Karpas-422 (cell line): ENCODE results near the gene L3MBTL1. TPM values are rescaled to one million over a fixed set of nuclear protein-coding genes. Genes with fewer than 3 reads are reported as not detected.

Experiments
- DNase-seq: peaks from one replicate; pipeline ENCODE4 v3.0.0-alpha.2; 2015
- H2AFZ ChIP-seq: fragments of 200-600 bp; sonication (generic); 2 replicates; pipeline ENCODE4 v1.6.1; 2014; ENCODE audit warnings: antibody characterized with exemption, low read length, mixed read lengths
- H3K27ac ChIP-seq: fragments of 200-600 bp; sonication (generic); 2 replicates; pipeline ENCODE4 v1.5.1; 2014; ENCODE audit warnings: mild to moderate bottlenecking, low read length, moderate library complexity
- H3K27me3 ChIP-seq: fragments of 200-600 bp; sonication (generic); 2 replicates; pipeline ENCODE4 v1.6.1; 2014; ENCODE audit warnings: low read length, mixed read lengths
- H3K36me3 ChIP-seq: fragments of 200-600 bp; sonication (generic); 2 replicates; pipeline ENCODE4 v1.6.1; 2014; ENCODE audit warnings: low read length, mixed read lengths; ENCODE audit not compliant: insufficient read depth
- H3K4me1 ChIP-seq: fragments of 200-600 bp; sonication (generic); 2 replicates; pipeline ENCODE4 v1.6.1; 2014; ENCODE audit warnings: mild to moderate bottlenecking, low read length, mixed read lengths
- H3K4me2 ChIP-seq: fragments of 200-600 bp; sonication (generic); 2 replicates; pipeline ENCODE4 v1.6.1; 2014; ENCODE audit warnings: low read length, low read depth, mild to moderate bottlenecking; ENCODE audit not compliant: poor library complexity, severe bottlenecking
- H3K4me3 ChIP-seq: fragments of 200-600 bp; sonication (generic); 2 replicates; pipeline ENCODE4 v1.5.1; 2014; ENCODE audit warnings: mild to moderate bottlenecking, antibody characterized with exemption, low read length, mixed read lengths
- H3K79me2 ChIP-seq: fragments of 200-600 bp; sonication (generic); 2 replicates; pipeline ENCODE4 v1.6.1; 2014; ENCODE audit warnings: mild to moderate bottlenecking, low read length, mixed read lengths
- H3K9ac ChIP-seq: fragments of 200-600 bp; sonication (generic); 2 replicates; pipeline ENCODE4 v1.6.0; 2014; ENCODE audit warnings: low read length
- H3K9me2 ChIP-seq: fragments of 200-600 bp; sonication (generic), shearing (Covaris generic); replicated peaks from 2 replicates; pipeline ENCODE4 v1.6.0; 2014; ENCODE audit warnings: mild to moderate bottlenecking, low read length, moderate library complexity; ENCODE audit not compliant: insufficient read depth
- H3K9me3 ChIP-seq: fragments of 300-700, 200-600 bp; sonication (generic); 2 replicates; pipeline ENCODE4 v1.6.1; 2014; ENCODE audit warnings: low read length, mixed read lengths
- H4K20me1 ChIP-seq: fragments of 200-600 bp; sonication (generic); 2 replicates; pipeline ENCODE4 v1.6.1; 2014; ENCODE audit warnings: mild to moderate bottlenecking, antibody characterized with exemption, low read length, low read depth; ENCODE audit not compliant: insufficient read depth
- total RNA-seq: library from RNA; depleted of rRNA; stranded (reverse); fragments of >200 nt; shearing (Covaris generic); gene quantifications from 2 replicates; pipeline ENCODE4 v1.2.3, GENCODE V29; 2014; ENCODE audit warnings: low replicate concordance

Gene L3MBTL1
- total RNA-seq, 1 experiment from 2014 or later = 15.5 TPM

- Histone ChIP-seq H3K4me2 (no peak overlapping the region), H3K4me1 (no peaks in the 10 kb centered on the region), H3K9ac (no peak overlapping the region), H3K79me2 (no peaks in the 10 kb centered on the region), H3K27ac (no peak overlapping the region), H3K9me2 (no peaks in the 10 kb centered on the region), H2AFZ (no peak overlapping the region), H3K4me3 (no peak overlapping the region), H3K27me3 (no peaks in the 10 kb centered on the region), H3K9me3 (no peaks in the 10 kb centered on the region), H4K20me1 (no peaks in the 10 kb centered on the region), H3K36me3 (no peaks in the 10 kb centered on the region)
- no peak for DNase-seq
Measured at GRCh38 chr20:43541214-43541613, 33.7 kb downstream of the L3MBTL1 start.

DNA sequence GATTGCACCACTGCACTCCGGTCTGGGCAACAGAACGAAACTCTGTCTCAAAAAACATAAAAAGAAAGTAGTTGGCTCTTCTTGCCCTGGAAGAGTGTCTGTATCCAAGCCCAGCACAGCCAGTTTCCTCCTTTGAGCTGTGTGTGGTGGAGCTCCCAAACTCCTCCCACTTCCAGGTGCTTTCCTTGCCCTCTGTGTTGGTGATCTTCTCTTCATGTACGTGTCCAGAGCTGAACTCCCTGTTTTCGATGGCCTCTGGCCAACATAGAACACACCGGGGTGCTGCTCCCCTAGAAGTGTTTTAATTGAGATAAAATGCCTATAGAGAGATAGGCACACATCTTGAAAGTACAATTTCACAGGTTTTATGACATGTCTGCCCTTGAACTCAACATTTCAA is 34.7 kb downstream of the L3MBTL1 start:
- Histone ChIP-seq H3K27ac (no peak overlapping the region), H3K4me2 (no peak overlapping the region), H3K9me2 (no peaks in the 10 kb centered on the region), H3K4me3 (no peak overlapping the region), H3K9ac (no peak overlapping the region), H3K27me3 (no peaks in the 10 kb centered on the region), H3K79me2 (no peaks in the 10 kb centered on the region), H3K9me3 (no peaks in the 10 kb centered on the region), H4K20me1 (no peaks in the 10 kb centered on the region), H2AFZ (no peak overlapping the region), H3K4me1 (no peaks in the 10 kb centered on the region), H3K36me3 (no peaks in the 10 kb centered on the region)
- no peak for DNase-seq

DNA sequence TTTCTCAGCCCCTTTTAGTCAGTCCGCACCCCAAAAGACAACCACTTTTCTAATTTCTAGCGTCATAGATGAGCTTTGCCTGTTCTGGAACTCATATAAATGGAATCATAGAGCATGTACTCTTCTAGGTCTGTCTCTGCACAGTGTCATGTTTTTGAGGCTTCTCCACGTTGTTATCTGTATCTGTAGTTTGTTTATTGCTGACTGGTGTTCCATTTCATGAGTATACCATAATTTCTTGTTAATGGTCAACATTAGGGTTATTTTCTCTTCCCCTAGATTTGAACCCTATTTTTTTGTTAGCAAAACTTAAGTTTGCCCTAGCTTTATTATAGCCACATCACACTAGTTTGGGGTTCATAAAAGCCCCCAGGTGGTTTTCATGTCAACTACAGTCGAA is 35.2 kb downstream of the L3MBTL1 start:
- H3K9me2 ChIP-seq = no peaks in the 10 kb centered on the region

DNA sequence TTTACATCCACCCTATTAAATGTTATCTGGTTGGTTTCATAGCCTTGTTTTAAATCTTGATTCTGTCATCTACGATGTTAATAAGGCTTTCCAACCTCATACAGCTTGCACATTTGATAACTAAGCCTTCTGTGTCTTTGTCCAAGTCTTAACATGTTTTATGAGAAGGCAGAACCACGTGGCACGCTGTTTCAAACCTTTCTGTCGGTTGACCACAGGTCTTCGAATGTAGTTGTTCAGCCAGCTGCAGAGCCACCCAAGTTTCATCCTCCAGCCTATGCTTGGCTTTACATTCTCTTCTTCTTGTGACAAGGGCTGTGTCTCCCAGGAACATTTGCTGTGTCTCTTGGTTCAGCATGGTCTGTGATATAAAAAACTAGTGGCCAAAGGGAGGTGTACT is 35.6 kb downstream of the L3MBTL1 start:
- no peaks in the 10 kb centered on the region for H3K36me3 ChIP-seq
- no peak overlapping the region for H3K27ac ChIP-seq
- H3K79me2 ChIP-seq = no peaks in the 10 kb centered on the region
- no peak overlapping the region for H3K4me3 ChIP-seq
- H4K20me1 ChIP-seq = no peaks in the 10 kb centered on the region
- no peak overlapping the region for H3K4me2 ChIP-seq
- H3K9me3 ChIP-seq = no peaks in the 10 kb centered on the region
- H3K27me3 ChIP-seq = no peaks in the 10 kb centered on the region
- no peaks in the 10 kb centered on the region for H3K4me1 ChIP-seq
- no peak for DNase-seq
- no peak overlapping the region for H3K9ac ChIP-seq
- H3K9me2 ChIP-seq = no peaks in the 10 kb centered on the region
- H2AFZ ChIP-seq = no peak overlapping the region

More for the DNA sequence above, 35.2 kb downstream of the L3MBTL1 start:
- H2AFZ ChIP-seq = no peak overlapping the region
- H3K9ac ChIP-seq = no peak overlapping the region
- H3K27me3 ChIP-seq = no peaks in the 10 kb centered on the region
- no peaks in the 10 kb centered on the region for H3K79me2 ChIP-seq
- H3K9me3 ChIP-seq = no peaks in the 10 kb centered on the region
- H3K27ac ChIP-seq = no peak overlapping the region
- no peaks in the 10 kb centered on the region for H4K20me1 ChIP-seq
- no peaks in the 10 kb centered on the region for H3K4me1 ChIP-seq
- no peak for DNase-seq
- H3K4me2 ChIP-seq = no peak overlapping the region
- no peak overlapping the region for H3K4me3 ChIP-seq
- H3K36me3 ChIP-seq = no peaks in the 10 kb centered on the region

GRCh38 chr20:43544501-43544900 is 37.0 kb downstream of the L3MBTL1 start:
- no peak overlapping the region for H3K9ac ChIP-seq
- H3K4me3 ChIP-seq = no peak overlapping the region
- no peaks in the 10 kb centered on the region for H3K4me1 ChIP-seq
- no peaks in the 10 kb centered on the region for H3K27me3 ChIP-seq
- no peak overlapping the region for H3K27ac ChIP-seq
- no peak for DNase-seq
- no peaks in the 10 kb centered on the region for H3K79me2 ChIP-seq
- H4K20me1 ChIP-seq = no peaks in the 10 kb centered on the region
- no peak overlapping the region for H3K4me2 ChIP-seq
- no peaks in the 10 kb centered on the region for H3K36me3 ChIP-seq
- no peaks in the 10 kb centered on the region for H3K9me3 ChIP-seq
- H3K9me2 ChIP-seq = no peaks in the 10 kb centered on the region
- no peak overlapping the region for H2AFZ ChIP-seq

DNA sequence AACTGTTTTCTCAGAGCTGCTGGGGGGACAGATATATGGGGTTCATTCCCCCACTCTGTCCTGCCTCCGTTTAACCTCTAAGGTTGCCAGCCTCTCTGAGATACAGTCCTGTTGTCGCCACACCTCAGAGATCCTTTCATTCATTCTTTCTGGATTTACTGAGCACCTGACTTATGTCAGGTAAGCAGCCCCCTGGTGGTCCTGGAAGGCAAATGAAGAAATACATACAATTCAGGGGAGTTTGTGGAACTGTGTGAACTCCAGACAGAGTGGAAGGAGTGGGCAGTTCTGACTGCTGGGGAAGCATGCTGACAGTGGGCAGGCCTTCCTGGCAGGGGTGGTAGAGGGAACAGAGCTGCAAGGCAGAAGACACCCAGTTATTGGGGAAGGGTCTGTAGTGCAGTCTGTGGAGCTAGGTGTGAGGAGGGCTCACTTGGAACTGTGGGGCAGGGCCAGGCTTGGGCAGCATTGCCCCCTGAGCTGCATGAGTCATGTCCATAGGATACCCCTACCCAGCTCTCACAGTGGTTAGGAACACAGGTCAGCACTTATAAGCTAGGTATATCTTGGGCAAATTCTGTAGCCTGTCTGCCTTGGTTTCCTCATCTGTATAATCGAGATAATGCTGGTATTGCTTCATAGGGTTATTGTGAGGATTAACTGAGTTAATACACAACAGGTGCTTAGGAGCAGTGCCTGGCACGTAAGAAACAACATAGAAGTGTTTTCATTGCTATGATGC is 38.5 kb downstream of the L3MBTL1 start:
- H3K27me3 ChIP-seq = no peaks in the 10 kb centered on the region
- H3K9ac ChIP-seq = no peak overlapping the region
- no peaks in the 10 kb centered on the region for H3K9me3 ChIP-seq
- no peak overlapping the region for H3K4me3 ChIP-seq
- no peaks in the 10 kb centered on the region for H3K4me1 ChIP-seq
- H2AFZ ChIP-seq = no peak overlapping the region
- no peak overlapping the region for H3K4me2 ChIP-seq
- no peak for DNase-seq
- H4K20me1 ChIP-seq = no peaks in the 10 kb centered on the region
- no peaks in the 10 kb centered on the region for H3K79me2 ChIP-seq
- no peaks in the 10 kb centered on the region for H3K36me3 ChIP-seq
- no peaks in the 10 kb centered on the region for H3K9me2 ChIP-seq
- no peak overlapping the region for H3K27ac ChIP-seq

- DNase-seq = no peak
- no peak overlapping the region for H2AFZ ChIP-seq
- H3K9ac ChIP-seq = no peak overlapping the region
- H3K9me2 ChIP-seq = no peaks in the 10 kb centered on the region
- H3K36me3 ChIP-seq = no peaks in the 10 kb centered on the region
- no peak overlapping the region for H3K4me2 ChIP-seq
- no peaks in the 10 kb centered on the region for H3K79me2 ChIP-seq
- H3K9me3 ChIP-seq = no peaks in the 10 kb centered on the region
- no peak overlapping the region for H3K27ac ChIP-seq
- H3K4me1 ChIP-seq = no peaks in the 10 kb centered on the region
- H3K27me3 ChIP-seq = no peaks in the 10 kb centered on the region
- H3K4me3 ChIP-seq = no peak overlapping the region
- no peaks in the 10 kb centered on the region for H4K20me1 ChIP-seq
Measured at GRCh38 chr20:43548273-43548880, 40.9 kb downstream of the L3MBTL1 start.

- H3K4me1 ChIP-seq = no peaks in the 10 kb centered on the region
- H3K4me3 ChIP-seq = no peak overlapping the region
- H3K9me3 ChIP-seq = no peaks in the 10 kb centered on the region
- no peaks in the 10 kb centered on the region for H3K79me2 ChIP-seq
- no peak overlapping the region for H3K27ac ChIP-seq
- H3K9me2 ChIP-seq = no peaks in the 10 kb centered on the region
- no peak overlapping the region for H3K9ac ChIP-seq
- H3K36me3 ChIP-seq = no peaks in the 10 kb centered on the region
- H4K20me1 ChIP-seq = no peaks in the 10 kb centered on the region
- no peak overlapping the region for H2AFZ ChIP-seq
- no peaks in the 10 kb centered on the region for H3K27me3 ChIP-seq
- no peak for DNase-seq
- H3K4me2 ChIP-seq = no peak overlapping the region
Measured at GRCh38 chr20:43549416-43550065, 42.0 kb downstream of the L3MBTL1 start.
